Mesothelial cell of epicardium (in vitro differentiated cells): ENCODE data around the gene PRR30. TPM values are rescaled to one million over a fixed set of nuclear protein-coding genes. Genes with fewer than 3 reads are reported as not detected.

Experiments used
- DNase-seq, 2 experiments: peaks; one replicate each; pipeline ENCODE4 v3.0.0; 2021; ENCODE audit warnings: low spot score in 2 of 2; ENCODE audit not compliant: unreplicated experiment in 2 of 2
- H3K27ac Mint-ChIP-seq: 2 replicates; pipeline ENCODE4 v1.8.0; 2021; ENCODE audit warnings: mixed read lengths
- H3K27me3 Mint-ChIP-seq: 2 replicates; pipeline ENCODE4 v1.8.0; 2021; ENCODE audit warnings: low read depth, mixed read lengths
- H3K36me3 Mint-ChIP-seq: 2 replicates; pipeline ENCODE4 v1.8.0; 2021; ENCODE audit warnings: mixed read lengths
- H3K4me1 Mint-ChIP-seq: 2 replicates; pipeline ENCODE4 v1.8.0; 2021; ENCODE audit warnings: mixed read lengths
- H3K4me3 Mint-ChIP-seq: 2 replicates; pipeline ENCODE4 v1.8.0; 2021; ENCODE audit warnings: mild to moderate bottlenecking, moderate library complexity, mixed read lengths
- H3K9me3 Mint-ChIP-seq: 2 replicates; pipeline ENCODE4 v1.8.0; 2021; ENCODE audit warnings: mixed read lengths
- CTCF ChIP-seq: fragments of 200-600 bp; sonication (generic); IDR thresholded peaks from one replicate; pipeline ENCODE4 v1.5.0; 2021; ENCODE audit warnings: antibody characterized with exemption; ENCODE audit not compliant: unreplicated experiment
- total RNA-seq: library from RNA; stranded (reverse); gene quantifications from 3 replicates; pipeline ENCODE4 v1.2.1, GENCODE V29; 2021

Gene PRR30
- total RNA-seq, 1 donor from 2014 or later, result not detected

- peaks cover 16% of the 10 kb centered on the region for H3K27me3 Mint-ChIP-seq
- H3K9me3 Mint-ChIP-seq, result peaks cover 14% of the 10 kb centered on the region
- no peak for DNase-seq
- H3K27ac Mint-ChIP-seq, result no peak overlapping the region
- H3K4me3 Mint-ChIP-seq, result no peak overlapping the region
- H3K4me1 Mint-ChIP-seq, result no peaks in the 10 kb centered on the region
- H3K36me3 Mint-ChIP-seq, result no peaks in the 10 kb centered on the region
- no peak for TF ChIP-seq CTCF
These were observed 6.5 kb upstream of the PRR30 start for GRCh38 chr2:27145682-27146081.

- H3K27me3 Mint-ChIP-seq, result peaks cover 20% of the 10 kb centered on the region
- H3K36me3 Mint-ChIP-seq, result no peaks in the 10 kb centered on the region
- H3K4me1 Mint-ChIP-seq, result no peaks in the 10 kb centered on the region
- no peak for DNase-seq
- H3K9me3 Mint-ChIP-seq, result peaks cover 14% of the 10 kb centered on the region
- TF ChIP-seq CTCF, result no peak
- no peak overlapping the region for H3K4me3 Mint-ChIP-seq
- H3K27ac Mint-ChIP-seq, result no peak overlapping the region
These were observed 4.1 kb upstream of the PRR30 start for GRCh38 chr2:27143285-27143684.

GRCh38 chr2:27138111-27138510 lies 1.1 kb downstream of the PRR30 start:
- no peak for DNase-seq
- no peak overlapping the region for H3K4me3 Mint-ChIP-seq
- H3K27me3 Mint-ChIP-seq, result peaks cover 10% of the 10 kb centered on the region
- H3K4me1 Mint-ChIP-seq, result peaks cover 8% of the 10 kb centered on the region
- H3K27ac Mint-ChIP-seq, result no peak overlapping the region
- peaks cover under 1% of the 10 kb centered on the region for H3K36me3 Mint-ChIP-seq
- TF ChIP-seq CTCF, result no peak
- peaks cover 6% of the 10 kb centered on the region for H3K9me3 Mint-ChIP-seq

GRCh38 chr2:27137322-27137935 lies 1.8 kb downstream of the PRR30 start:
- DNase-seq, result no peak
- Mint-ChIP-seq H3K27ac (no peak overlapping the region), H3K4me3 (no peak overlapping the region), H3K27me3 (peaks cover 6% of the 10 kb centered on the region), H3K36me3 (peaks cover 3% of the 10 kb centered on the region), H3K9me3 (no peaks in the 10 kb centered on the region), H3K4me1 (peaks cover 12% of the 10 kb centered on the region)
- TF ChIP-seq CTCF, result no peak

- H3K4me3 Mint-ChIP-seq, result no peak overlapping the region
- no peak overlapping the region for H3K27ac Mint-ChIP-seq
- peaks cover 4% of the 10 kb centered on the region for H3K27me3 Mint-ChIP-seq
- no peaks in the 10 kb centered on the region for H3K9me3 Mint-ChIP-seq
- H3K4me1 Mint-ChIP-seq, result peaks cover 12% of the 10 kb centered on the region
- no peak for DNase-seq
- peaks cover 3% of the 10 kb centered on the region for H3K36me3 Mint-ChIP-seq
- no peak for TF ChIP-seq CTCF
These were observed 2.5 kb downstream of the PRR30 start for GRCh38 chr2:27136751-27137150.
